Panc1 (cell line): ENCODE results near the gene TEX51. TPM values are rescaled to one million over a fixed set of nuclear protein-coding genes. Genes with fewer than 3 reads are reported as not detected.

Experiments used
- ATAC-seq: fragments of 200-7000 bp; cut with Tn5 transposase; 2 replicates; pipeline ENCODE4 v1.9.1; 2020; ENCODE audit warnings: mild to moderate bottlenecking, moderate library complexity
- BruUV-seq: library from RNA; stranded (reverse); fragments of 400-500 nt; replicated peaks from 2 replicates; lab custom pipeline; 2021; lab: Mats Ljungman, UMichigan
- CTCF ChIA-PET: fragments of 300-600 bp; sonication (Branson Sonifier 250); formaldehyde crosslinking; loops from one replicate; lab custom pipeline; 2022; ENCODE audit warnings: antibody characterized with exemption; lab: Charles Lee
- POLR2A ChIA-PET: fragments of 300-600 bp; sonication (Branson Sonifier 250); formaldehyde crosslinking; loops from one replicate; lab custom pipeline; 2022; ENCODE audit warnings: antibody characterized with exemption; lab: Charles Lee
- DNase-seq: peaks from one replicate; pipeline ENCODE4 v3.0.0-alpha.2; 2010; ENCODE audit warnings: low read depth, low spot score
- H3K27ac ChIP-seq: 2 replicates; pipeline ENCODE4 v1.5.1; 2011; ENCODE audit warnings: mild to moderate bottlenecking, low read length, inconsistent platforms
- H3K27me3 ChIP-seq: fragments of 200-500 bp; sonication (Bioruptor generic); 2 replicates; pipeline ENCODE4 v1.6.0; 2014; ENCODE audit warnings: low read length, inconsistent platforms; ENCODE audit not compliant: control insufficient read depth, insufficient read depth
- H3K36me3 ChIP-seq: fragments of 200-500 bp; sonication (Bioruptor generic); 2 replicates; pipeline ENCODE4 v1.5.1; 2014; ENCODE audit warnings: inconsistent platforms, mild to moderate bottlenecking, low read length, moderate library complexity; ENCODE audit not compliant: control insufficient read depth, insufficient read depth
- H3K4me1 ChIP-seq: 2 replicates; pipeline ENCODE4 v1.5.1; 2011; ENCODE audit warnings: inconsistent platforms, mild to moderate bottlenecking, low read length, moderate library complexity; ENCODE audit not compliant: control insufficient read depth, insufficient read depth
- H3K4me3 ChIP-seq, 2 experiments: 2 replicates each; pipeline ENCODE4 v1.5.1; 2011 to 2012; ENCODE audit warnings: low read depth in 2 of 2, low read length in 2 of 2, mild to moderate bottlenecking in 2 of 2, inconsistent platforms in 1 of 2, moderate library complexity in 1 of 2
- H3K9me3 ChIP-seq: fragments of 200-500 bp; sonication (Bioruptor generic); 2 replicates; pipeline ENCODE4 v1.5.1; 2014; ENCODE audit warnings: low read depth, mild to moderate bottlenecking, inconsistent platforms, low read length, moderate library complexity; ENCODE audit not compliant: control insufficient read depth, insufficient read depth
- POLR2AphosphoS5 ChIP-seq: IDR thresholded peaks from 2 replicates; pipeline ENCODE4 v1.6.1; 2012; ENCODE audit warnings: mild to moderate bottlenecking, low read depth, low read length, moderate library complexity
- SIN3A ChIP-seq: IDR thresholded peaks from 2 replicates; pipeline ENCODE4 v1.6.1; 2012; ENCODE audit warnings: low read depth, mild to moderate bottlenecking, low read length, moderate library complexity, borderline replicate concordance; ENCODE audit not compliant: insufficient read depth
- TCF7L2 ChIP-seq: IDR thresholded peaks from 2 replicates; pipeline ENCODE4 v1.6.1; 2011; ENCODE audit warnings: mild to moderate bottlenecking, low read depth, low read length, inconsistent platforms
- in situ Hi-C: cut with HindIII; loops from 2 replicates; pipeline ENCODE4 v1.10.0; 2016; ENCODE audit warnings: low sequenced_read_pairs, low pct_unique_long_range_greater_than_20kb
- intact Hi-C: fragments of 100-400 bp; cut with micrococcal nuclease; formaldehyde crosslinking; loops from one replicate; pipeline ENCODE4 v1.10.0; 2022; ENCODE audit not compliant: unreplicated experiment
- total RNA-seq: library from RNA; stranded (reverse); gene quantifications from one replicate; pipeline ENCODE4 v1.2.1, GENCODE V29; 2021; ENCODE audit not compliant: unreplicated experiment
- TF ChIP-seq, protein P1 (sequence below), 2 experiments: IDR thresholded peaks; 2 replicates each; pipeline ENCODE4 v1.6.1; 2011 to 2012; ENCODE audit warnings: low read depth in 2 of 2, control low read depth in 1 of 2, low read length in 1 of 2, mild to moderate bottlenecking in 1 of 2, moderate library complexity in 1 of 2; ENCODE audit not compliant: insufficient read depth in 1 of 2
- TF ChIP-seq, protein P2 (sequence below): fragments of 450-650 bp; IDR thresholded peaks from 2 replicates; pipeline ENCODE4 v1.5.1; 2017; ENCODE audit warnings: mild to moderate bottlenecking

TEX51 gene
- total RNA-seq, 1 experiment from 2014 or later, result not detected

DNA sequence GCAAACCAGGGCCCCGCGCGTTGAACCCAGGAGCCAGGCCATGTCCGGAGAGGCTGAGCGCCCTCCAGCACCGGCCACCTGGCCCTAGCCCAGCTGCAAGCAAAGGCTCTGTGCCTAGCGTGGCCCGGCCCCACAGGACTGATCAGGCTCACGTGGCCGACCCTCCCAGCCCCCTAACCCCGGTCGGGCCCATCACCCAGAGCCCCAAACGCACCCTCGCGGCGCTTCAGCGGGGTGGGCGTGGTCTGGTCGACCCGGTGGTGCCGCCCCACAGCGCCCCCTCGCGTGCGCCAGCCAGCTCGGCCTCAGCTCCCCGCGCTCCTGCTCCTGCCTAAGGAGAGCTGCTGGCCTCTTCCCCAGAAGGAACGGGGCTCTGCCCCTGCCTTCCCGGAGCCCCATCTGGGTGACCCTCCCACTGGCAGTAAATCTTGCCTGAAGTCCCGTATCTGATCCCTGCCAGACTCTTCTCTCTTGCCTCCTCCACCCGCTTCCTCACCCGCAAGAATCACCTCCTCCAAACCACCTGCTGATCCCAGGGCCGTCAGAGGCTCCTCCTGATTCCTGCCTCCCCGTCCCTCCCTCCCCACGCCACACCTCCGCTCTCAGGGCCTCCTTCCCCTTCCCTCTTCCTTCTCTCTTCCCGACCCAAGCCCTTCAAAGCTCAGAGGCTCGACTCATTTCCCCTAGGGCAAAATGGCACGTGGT lies 12.3 kb upstream of the TEX51 start:
- in situ Hi-C loops, result no loop called here
- no TSS peak for BruUV-seq
- no peak overlapping the region for H3K27ac ChIP-seq
- H3K4me3 ChIP-seq, result peak overlapping the region; percentile 9 to 10; a peak in 3 of 4 replicates
- TF ChIP-seq, protein P1, sequence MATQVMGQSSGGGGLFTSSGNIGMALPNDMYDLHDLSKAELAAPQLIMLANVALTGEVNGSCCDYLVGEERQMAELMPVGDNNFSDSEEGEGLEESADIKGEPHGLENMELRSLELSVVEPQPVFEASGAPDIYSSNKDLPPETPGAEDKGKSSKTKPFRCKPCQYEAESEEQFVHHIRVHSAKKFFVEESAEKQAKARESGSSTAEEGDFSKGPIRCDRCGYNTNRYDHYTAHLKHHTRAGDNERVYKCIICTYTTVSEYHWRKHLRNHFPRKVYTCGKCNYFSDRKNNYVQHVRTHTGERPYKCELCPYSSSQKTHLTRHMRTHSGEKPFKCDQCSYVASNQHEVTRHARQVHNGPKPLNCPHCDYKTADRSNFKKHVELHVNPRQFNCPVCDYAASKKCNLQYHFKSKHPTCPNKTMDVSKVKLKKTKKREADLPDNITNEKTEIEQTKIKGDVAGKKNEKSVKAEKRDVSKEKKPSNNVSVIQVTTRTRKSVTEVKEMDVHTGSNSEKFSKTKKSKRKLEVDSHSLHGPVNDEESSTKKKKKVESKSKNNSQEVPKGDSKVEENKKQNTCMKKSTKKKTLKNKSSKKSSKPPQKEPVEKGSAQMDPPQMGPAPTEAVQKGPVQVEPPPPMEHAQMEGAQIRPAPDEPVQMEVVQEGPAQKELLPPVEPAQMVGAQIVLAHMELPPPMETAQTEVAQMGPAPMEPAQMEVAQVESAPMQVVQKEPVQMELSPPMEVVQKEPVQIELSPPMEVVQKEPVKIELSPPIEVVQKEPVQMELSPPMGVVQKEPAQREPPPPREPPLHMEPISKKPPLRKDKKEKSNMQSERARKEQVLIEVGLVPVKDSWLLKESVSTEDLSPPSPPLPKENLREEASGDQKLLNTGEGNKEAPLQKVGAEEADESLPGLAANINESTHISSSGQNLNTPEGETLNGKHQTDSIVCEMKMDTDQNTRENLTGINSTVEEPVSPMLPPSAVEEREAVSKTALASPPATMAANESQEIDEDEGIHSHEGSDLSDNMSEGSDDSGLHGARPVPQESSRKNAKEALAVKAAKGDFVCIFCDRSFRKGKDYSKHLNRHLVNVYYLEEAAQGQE (IDR thresholded peaks at IDR 0.05; ENCODE audit: insufficient read depth in 1 of 2, low read depth in 2 of 2, low read length in 1 of 2), result no peak
- TF ChIP-seq, protein P2, sequence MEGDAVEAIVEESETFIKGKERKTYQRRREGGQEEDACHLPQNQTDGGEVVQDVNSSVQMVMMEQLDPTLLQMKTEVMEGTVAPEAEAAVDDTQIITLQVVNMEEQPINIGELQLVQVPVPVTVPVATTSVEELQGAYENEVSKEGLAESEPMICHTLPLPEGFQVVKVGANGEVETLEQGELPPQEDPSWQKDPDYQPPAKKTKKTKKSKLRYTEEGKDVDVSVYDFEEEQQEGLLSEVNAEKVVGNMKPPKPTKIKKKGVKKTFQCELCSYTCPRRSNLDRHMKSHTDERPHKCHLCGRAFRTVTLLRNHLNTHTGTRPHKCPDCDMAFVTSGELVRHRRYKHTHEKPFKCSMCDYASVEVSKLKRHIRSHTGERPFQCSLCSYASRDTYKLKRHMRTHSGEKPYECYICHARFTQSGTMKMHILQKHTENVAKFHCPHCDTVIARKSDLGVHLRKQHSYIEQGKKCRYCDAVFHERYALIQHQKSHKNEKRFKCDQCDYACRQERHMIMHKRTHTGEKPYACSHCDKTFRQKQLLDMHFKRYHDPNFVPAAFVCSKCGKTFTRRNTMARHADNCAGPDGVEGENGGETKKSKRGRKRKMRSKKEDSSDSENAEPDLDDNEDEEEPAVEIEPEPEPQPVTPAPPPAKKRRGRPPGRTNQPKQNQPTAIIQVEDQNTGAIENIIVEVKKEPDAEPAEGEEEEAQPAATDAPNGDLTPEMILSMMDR, result peak; percentile 93
- H3K9me3 ChIP-seq, result no peaks in the 10 kb centered on the region
- peak; percentile 2 for DNase-seq
- H3K27me3 ChIP-seq, result no peaks in the 10 kb centered on the region
- no peaks in the 10 kb centered on the region for H3K36me3 ChIP-seq
- H3K4me1 ChIP-seq, result no peaks in the 10 kb centered on the region
- intact Hi-C loops, result no loop called here
- ChIA-PET POLR2A (no interaction called here), CTCF (interaction anchor here (0.5 kb wide), 1 partner anchor 20 kb away, joined by 3 read pairs; no protein-coding TSS in a partner anchor)
- ATAC-seq, result peak; percentile 88

DNA sequence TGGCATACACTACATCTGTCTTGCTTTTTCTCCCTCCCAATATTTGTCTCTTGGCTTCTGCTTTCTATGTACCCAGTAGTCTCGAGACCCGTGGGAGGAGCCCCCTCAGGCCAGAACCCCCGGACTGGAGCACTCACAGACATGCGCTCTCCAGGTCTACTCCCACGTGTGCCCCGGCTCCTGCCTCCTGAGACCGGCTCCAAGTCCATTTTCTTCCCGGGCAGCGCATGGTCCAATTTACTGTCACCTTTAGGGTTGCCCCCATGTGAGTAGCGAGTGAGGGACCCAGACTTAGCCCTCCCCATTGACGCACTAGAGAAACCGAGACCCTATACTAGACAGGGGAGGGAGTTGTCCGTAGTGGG lies 11.8 kb upstream of the TEX51 start:
- H3K4me1 ChIP-seq, result no peaks in the 10 kb centered on the region
- peak overlapping the region in 1 of 2 experiments; percentile 10; a peak in 2 of 4 replicates for H3K4me3 ChIP-seq
- no peaks in the 10 kb centered on the region for H3K27me3 ChIP-seq
- DNase-seq (no peak), ATAC-seq (no peak)
- no TSS peak for BruUV-seq
- in situ Hi-C loops (no loop called here), intact Hi-C loops (no loop called here)
- TF ChIP-seq TCF7L2 (no peak), POLR2AphosphoS5 (no peak), SIN3A (no peak)
- TF ChIP-seq, protein P2, result no peak
- TF ChIP-seq, protein P1 (IDR thresholded peaks at IDR 0.05; ENCODE audit: insufficient read depth in 1 of 2, low read depth in 2 of 2, low read length in 1 of 2), result no peak
- POLR2A ChIA-PET, result no interaction called here
- no peak overlapping the region for H3K27ac ChIP-seq
- H3K9me3 ChIP-seq, result no peaks in the 10 kb centered on the region
- no peaks in the 10 kb centered on the region for H3K36me3 ChIP-seq
- CTCF ChIA-PET, result interaction anchor here (0.5 to 0.7 kb wide), 2 partner anchors 20 to 36 kb away, joined by 3 to 6 read pairs; no protein-coding TSS in a partner anchor
